Panc1 (cell line): Measurements from ENCODE around the gene SLC11A1. TPM values are rescaled to one million over a fixed set of nuclear protein-coding genes. Genes with fewer than 3 reads are reported as not detected.

ENCODE experiments used
- ATAC-seq: fragments of 200-7000 bp; cut with Tn5 transposase; 2 replicates; pipeline ENCODE4 v1.9.1; 2020; ENCODE audit warnings: mild to moderate bottlenecking, moderate library complexity
- BruUV-seq: library from RNA; stranded (reverse); fragments of 400-500 nt; replicated peaks from 2 replicates; lab custom pipeline; 2021; lab: Mats Ljungman, UMichigan
- CTCF ChIA-PET: fragments of 300-600 bp; sonication (Branson Sonifier 250); formaldehyde crosslinking; loops from one replicate; lab custom pipeline; 2022; ENCODE audit warnings: antibody characterized with exemption; lab: Charles Lee
- POLR2A ChIA-PET: fragments of 300-600 bp; sonication (Branson Sonifier 250); formaldehyde crosslinking; loops from one replicate; lab custom pipeline; 2022; ENCODE audit warnings: antibody characterized with exemption; lab: Charles Lee
- DNase-seq: peaks from one replicate; pipeline ENCODE4 v3.0.0-alpha.2; 2010; ENCODE audit warnings: low read depth, low spot score
- H3K27ac ChIP-seq: 2 replicates; pipeline ENCODE4 v1.5.1; 2011; ENCODE audit warnings: mild to moderate bottlenecking, low read length, inconsistent platforms
- H3K27me3 ChIP-seq: fragments of 200-500 bp; sonication (Bioruptor generic); 2 replicates; pipeline ENCODE4 v1.6.0; 2014; ENCODE audit warnings: low read length, inconsistent platforms; ENCODE audit not compliant: control insufficient read depth, insufficient read depth
- H3K36me3 ChIP-seq: fragments of 200-500 bp; sonication (Bioruptor generic); 2 replicates; pipeline ENCODE4 v1.5.1; 2014; ENCODE audit warnings: inconsistent platforms, mild to moderate bottlenecking, low read length, moderate library complexity; ENCODE audit not compliant: control insufficient read depth, insufficient read depth
- H3K4me1 ChIP-seq: 2 replicates; pipeline ENCODE4 v1.5.1; 2011; ENCODE audit warnings: inconsistent platforms, mild to moderate bottlenecking, low read length, moderate library complexity; ENCODE audit not compliant: control insufficient read depth, insufficient read depth
- H3K4me3 ChIP-seq, 2 experiments: 2 replicates each; pipeline ENCODE4 v1.5.1; 2011 to 2012; ENCODE audit warnings: low read depth in 2 of 2, low read length in 2 of 2, mild to moderate bottlenecking in 2 of 2, inconsistent platforms in 1 of 2, moderate library complexity in 1 of 2
- H3K9me3 ChIP-seq: fragments of 200-500 bp; sonication (Bioruptor generic); 2 replicates; pipeline ENCODE4 v1.5.1; 2014; ENCODE audit warnings: low read depth, mild to moderate bottlenecking, inconsistent platforms, low read length, moderate library complexity; ENCODE audit not compliant: control insufficient read depth, insufficient read depth
- POLR2AphosphoS5 ChIP-seq: IDR thresholded peaks from 2 replicates; pipeline ENCODE4 v1.6.1; 2012; ENCODE audit warnings: mild to moderate bottlenecking, low read depth, low read length, moderate library complexity
- SIN3A ChIP-seq: IDR thresholded peaks from 2 replicates; pipeline ENCODE4 v1.6.1; 2012; ENCODE audit warnings: low read depth, mild to moderate bottlenecking, low read length, moderate library complexity, borderline replicate concordance; ENCODE audit not compliant: insufficient read depth
- TCF7L2 ChIP-seq: IDR thresholded peaks from 2 replicates; pipeline ENCODE4 v1.6.1; 2011; ENCODE audit warnings: mild to moderate bottlenecking, low read depth, low read length, inconsistent platforms
- in situ Hi-C: cut with HindIII; loops from 2 replicates; pipeline ENCODE4 v1.10.0; 2016; ENCODE audit warnings: low sequenced_read_pairs, low pct_unique_long_range_greater_than_20kb
- intact Hi-C: fragments of 100-400 bp; cut with micrococcal nuclease; formaldehyde crosslinking; loops from one replicate; pipeline ENCODE4 v1.10.0; 2022; ENCODE audit not compliant: unreplicated experiment
- total RNA-seq: library from RNA; stranded (reverse); gene quantifications from one replicate; pipeline ENCODE4 v1.2.1, GENCODE V29; 2021; ENCODE audit not compliant: unreplicated experiment
- TF ChIP-seq, protein P1 (sequence below): fragments of 450-650 bp; IDR thresholded peaks from 2 replicates; pipeline ENCODE4 v1.5.1; 2017; ENCODE audit warnings: mild to moderate bottlenecking
- TF ChIP-seq, protein P2 (sequence below), 2 experiments: IDR thresholded peaks; 2 replicates each; pipeline ENCODE4 v1.6.1; 2011 to 2012; ENCODE audit warnings: low read depth in 2 of 2, control low read depth in 1 of 2, low read length in 1 of 2, mild to moderate bottlenecking in 1 of 2, moderate library complexity in 1 of 2; ENCODE audit not compliant: insufficient read depth in 1 of 2

Gene SLC11A1
- total RNA-seq, 1 experiment from 2014 or later = 0.31 TPM

DNA sequence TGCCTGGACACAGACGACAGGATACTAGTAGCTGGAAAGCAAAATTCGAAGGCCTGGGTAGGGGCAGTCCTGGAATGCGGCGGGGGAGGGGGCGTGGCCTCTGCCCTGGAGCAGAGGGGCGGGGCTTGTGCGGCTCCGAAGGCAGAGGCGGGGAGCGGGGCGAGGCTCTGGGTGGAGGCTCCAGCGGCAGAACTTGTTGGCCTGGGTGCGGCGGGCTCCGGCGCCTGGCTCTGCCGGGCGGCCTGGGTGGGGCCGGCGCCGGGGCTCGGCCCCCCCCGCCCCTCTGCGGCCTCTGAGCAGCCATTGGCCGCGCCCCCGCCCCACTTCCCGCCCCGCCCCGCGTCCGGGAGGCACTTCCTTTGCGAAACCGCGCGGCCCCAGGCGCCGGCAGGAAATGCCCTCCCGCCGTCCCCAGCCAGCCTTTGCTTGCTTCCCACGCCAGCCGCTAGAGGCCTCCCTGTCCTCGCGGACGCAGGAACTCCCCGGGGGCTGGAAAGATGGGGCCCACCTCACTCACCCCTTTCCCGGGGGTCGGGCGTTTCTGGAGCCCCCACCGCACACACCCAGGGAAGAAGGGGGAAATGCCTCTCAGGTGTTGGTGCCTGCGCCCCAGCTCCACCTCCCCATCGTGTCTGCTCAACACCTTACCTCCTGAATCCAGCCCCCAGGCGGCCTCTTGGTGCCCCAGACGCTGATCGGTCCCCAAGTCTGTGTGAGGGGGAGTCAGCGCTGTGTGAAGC, 24.3 kb downstream of the SLC11A1 start:
- Histone ChIP-seq H3K27me3 (no peaks in the 10 kb centered on the region), H3K4me3 (peak overlapping the region; percentile 36 to 61), H3K27ac (peak overlapping the region; percentile 95), H3K9me3 (no peaks in the 10 kb centered on the region), H3K36me3 (no peaks in the 10 kb centered on the region; the same call in 1 of the 2 replicates), H3K4me1 (peaks cover 51% of the 10 kb centered on the region)
- ChIA-PET CTCF (interaction anchor here (0.7 kb wide), 1 partner anchor 41 kb away, joined by 11 read pairs; no protein-coding TSS in a partner anchor), POLR2A (no interaction called here)
- DNase-seq (no peak), ATAC-seq (peak; percentile 89)
- TF ChIP-seq, protein P1, sequence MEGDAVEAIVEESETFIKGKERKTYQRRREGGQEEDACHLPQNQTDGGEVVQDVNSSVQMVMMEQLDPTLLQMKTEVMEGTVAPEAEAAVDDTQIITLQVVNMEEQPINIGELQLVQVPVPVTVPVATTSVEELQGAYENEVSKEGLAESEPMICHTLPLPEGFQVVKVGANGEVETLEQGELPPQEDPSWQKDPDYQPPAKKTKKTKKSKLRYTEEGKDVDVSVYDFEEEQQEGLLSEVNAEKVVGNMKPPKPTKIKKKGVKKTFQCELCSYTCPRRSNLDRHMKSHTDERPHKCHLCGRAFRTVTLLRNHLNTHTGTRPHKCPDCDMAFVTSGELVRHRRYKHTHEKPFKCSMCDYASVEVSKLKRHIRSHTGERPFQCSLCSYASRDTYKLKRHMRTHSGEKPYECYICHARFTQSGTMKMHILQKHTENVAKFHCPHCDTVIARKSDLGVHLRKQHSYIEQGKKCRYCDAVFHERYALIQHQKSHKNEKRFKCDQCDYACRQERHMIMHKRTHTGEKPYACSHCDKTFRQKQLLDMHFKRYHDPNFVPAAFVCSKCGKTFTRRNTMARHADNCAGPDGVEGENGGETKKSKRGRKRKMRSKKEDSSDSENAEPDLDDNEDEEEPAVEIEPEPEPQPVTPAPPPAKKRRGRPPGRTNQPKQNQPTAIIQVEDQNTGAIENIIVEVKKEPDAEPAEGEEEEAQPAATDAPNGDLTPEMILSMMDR = peak; percentile 93
- TF ChIP-seq, protein P2, sequence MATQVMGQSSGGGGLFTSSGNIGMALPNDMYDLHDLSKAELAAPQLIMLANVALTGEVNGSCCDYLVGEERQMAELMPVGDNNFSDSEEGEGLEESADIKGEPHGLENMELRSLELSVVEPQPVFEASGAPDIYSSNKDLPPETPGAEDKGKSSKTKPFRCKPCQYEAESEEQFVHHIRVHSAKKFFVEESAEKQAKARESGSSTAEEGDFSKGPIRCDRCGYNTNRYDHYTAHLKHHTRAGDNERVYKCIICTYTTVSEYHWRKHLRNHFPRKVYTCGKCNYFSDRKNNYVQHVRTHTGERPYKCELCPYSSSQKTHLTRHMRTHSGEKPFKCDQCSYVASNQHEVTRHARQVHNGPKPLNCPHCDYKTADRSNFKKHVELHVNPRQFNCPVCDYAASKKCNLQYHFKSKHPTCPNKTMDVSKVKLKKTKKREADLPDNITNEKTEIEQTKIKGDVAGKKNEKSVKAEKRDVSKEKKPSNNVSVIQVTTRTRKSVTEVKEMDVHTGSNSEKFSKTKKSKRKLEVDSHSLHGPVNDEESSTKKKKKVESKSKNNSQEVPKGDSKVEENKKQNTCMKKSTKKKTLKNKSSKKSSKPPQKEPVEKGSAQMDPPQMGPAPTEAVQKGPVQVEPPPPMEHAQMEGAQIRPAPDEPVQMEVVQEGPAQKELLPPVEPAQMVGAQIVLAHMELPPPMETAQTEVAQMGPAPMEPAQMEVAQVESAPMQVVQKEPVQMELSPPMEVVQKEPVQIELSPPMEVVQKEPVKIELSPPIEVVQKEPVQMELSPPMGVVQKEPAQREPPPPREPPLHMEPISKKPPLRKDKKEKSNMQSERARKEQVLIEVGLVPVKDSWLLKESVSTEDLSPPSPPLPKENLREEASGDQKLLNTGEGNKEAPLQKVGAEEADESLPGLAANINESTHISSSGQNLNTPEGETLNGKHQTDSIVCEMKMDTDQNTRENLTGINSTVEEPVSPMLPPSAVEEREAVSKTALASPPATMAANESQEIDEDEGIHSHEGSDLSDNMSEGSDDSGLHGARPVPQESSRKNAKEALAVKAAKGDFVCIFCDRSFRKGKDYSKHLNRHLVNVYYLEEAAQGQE (IDR thresholded peaks at IDR 0.05; ENCODE audit: insufficient read depth in 1 of 2, low read depth in 2 of 2, low read length in 1 of 2) = 0 out of 4 replicates have a peak, but pooled peaks of 1 of the 2 experiments have one; percentile 37
- TF ChIP-seq POLR2AphosphoS5 (peak; percentile 92), SIN3A (0 out of 2 replicates have a peak, but pooled peaks have one; percentile 57), TCF7L2 (no peak)
- no TSS peak for BruUV-seq
- intact Hi-C loops (loop anchor here (5.0 kb wide), 1 partner anchor 56 kb away; no protein-coding TSS in a partner anchor), in situ Hi-C loops (no loop called here)

DNA sequence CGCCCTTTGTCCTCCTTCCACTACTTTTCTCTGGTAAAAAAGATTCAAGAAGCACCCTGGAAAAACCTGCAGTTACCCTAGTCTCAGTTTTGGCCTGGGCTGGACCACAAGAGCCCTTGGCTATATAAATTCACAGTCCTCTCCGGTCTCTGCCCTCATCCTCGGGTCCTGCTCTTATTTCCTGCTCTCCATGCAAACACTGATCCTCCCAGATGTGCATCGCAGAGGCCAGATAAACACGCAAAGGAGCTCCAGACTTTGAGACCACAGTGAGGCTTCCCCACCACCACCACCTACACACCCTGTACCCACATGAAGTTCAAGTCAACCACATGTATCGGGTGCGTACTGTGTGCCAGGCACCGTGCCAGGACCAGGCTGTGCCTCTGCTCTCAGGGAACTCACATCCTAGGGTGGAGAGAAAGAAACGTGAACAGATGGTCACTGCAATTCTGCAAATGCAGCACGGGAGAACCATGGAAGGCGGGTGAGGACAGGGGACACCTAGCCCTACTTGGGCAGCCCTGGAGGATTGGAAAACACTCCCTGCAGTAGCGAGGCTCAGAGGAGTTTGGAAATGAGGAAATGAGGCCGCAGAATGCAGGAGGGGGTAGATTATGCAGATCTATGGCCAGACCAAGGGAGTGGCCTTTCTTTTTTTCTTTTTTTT, 25.0 kb downstream of the SLC11A1 start:
- TF ChIP-seq, protein P1 = no peak
- TF ChIP-seq TCF7L2 (no peak), POLR2AphosphoS5 (no peak), SIN3A (no peak)
- TF ChIP-seq, protein P2 (IDR thresholded peaks at IDR 0.05; ENCODE audit: insufficient read depth in 1 of 2, low read depth in 2 of 2, low read length in 1 of 2) = no peak
- H3K4me3 ChIP-seq = peak overlapping the region; percentile 36 to 61
- intact Hi-C loops = loop anchor here (5.0 kb wide), 1 partner anchor 55 kb away; no protein-coding TSS in a partner anchor
- no peaks in the 10 kb centered on the region for H3K9me3 ChIP-seq
- ChIA-PET POLR2A (no interaction called here), CTCF (no interaction called here)
- BruUV-seq = no TSS peak
- no peaks in the 10 kb centered on the region; the same call in 1 of the 2 replicates for H3K36me3 ChIP-seq
- H3K27ac ChIP-seq = peak overlapping the region; percentile 95
- peaks cover 44% of the 10 kb centered on the region for H3K4me1 ChIP-seq
- H3K27me3 ChIP-seq = no peaks in the 10 kb centered on the region
- ATAC-seq (peak; percentile 13), DNase-seq (no peak)
- in situ Hi-C loops = no loop called here
